GM18508 (cell line): ENCODE measurements around the gene UNK.
"Not testable (repeated sequence)": the region's sequence is repeated elsewhere in the genome, so short reads cannot be mapped to it uniquely, and the experiment has no call there.

Experiments used
- ATAC-seq: cut with Tn5 transposase; IDR thresholded peaks from one replicate; pipeline ENCODE4 v1.9.1; 2021; ENCODE audit warnings: moderate number of reproducible peaks; ENCODE audit not compliant: insufficient read depth, unreplicated experiment

Gene UNK

DNA sequence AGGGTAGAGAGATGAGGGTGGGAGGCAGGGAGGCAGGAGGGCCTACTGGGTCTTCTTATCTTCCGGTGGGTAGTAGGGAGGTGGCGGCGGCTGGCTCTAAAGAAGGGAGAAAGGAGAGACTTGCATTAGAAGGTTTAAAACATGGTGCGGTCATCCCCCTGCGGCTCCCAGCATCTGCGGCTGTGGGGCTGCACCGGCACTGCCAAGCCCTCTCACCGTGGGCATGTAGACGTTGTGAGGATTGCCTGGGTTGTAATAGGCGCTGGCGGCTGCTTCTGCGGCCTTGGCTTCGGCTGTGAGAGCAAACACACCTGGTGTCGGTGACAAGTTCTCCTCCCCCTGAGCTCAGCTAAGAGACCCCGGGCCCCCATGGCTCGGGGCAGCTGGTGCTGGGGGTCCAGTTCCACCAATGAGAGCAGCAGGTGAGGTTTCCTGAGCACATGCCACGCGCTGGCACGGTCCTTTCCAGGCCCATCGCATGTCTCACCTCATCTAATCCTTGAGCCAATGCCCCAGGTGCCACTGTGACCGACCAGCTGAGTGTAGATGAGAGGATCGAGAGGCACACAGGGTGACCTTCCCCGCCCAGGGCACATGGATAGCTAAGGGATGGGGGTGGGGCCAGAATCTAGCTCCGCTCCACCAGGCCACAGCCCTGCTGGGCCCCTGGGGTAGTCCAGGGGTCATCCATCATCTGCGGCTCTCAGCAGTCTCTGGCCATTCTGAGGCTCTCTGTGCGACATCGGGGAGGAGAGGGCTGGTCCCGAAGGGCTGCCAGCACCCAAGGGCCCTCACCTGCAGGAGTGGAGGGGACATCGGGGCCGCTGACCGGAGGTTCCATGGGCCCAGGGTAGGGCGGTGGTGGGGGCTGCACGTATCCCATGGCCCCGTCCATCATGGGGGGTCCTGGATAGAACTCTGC lies 62.3 kb downstream of the UNK start:
- no peak for ATAC-seq

DNA sequence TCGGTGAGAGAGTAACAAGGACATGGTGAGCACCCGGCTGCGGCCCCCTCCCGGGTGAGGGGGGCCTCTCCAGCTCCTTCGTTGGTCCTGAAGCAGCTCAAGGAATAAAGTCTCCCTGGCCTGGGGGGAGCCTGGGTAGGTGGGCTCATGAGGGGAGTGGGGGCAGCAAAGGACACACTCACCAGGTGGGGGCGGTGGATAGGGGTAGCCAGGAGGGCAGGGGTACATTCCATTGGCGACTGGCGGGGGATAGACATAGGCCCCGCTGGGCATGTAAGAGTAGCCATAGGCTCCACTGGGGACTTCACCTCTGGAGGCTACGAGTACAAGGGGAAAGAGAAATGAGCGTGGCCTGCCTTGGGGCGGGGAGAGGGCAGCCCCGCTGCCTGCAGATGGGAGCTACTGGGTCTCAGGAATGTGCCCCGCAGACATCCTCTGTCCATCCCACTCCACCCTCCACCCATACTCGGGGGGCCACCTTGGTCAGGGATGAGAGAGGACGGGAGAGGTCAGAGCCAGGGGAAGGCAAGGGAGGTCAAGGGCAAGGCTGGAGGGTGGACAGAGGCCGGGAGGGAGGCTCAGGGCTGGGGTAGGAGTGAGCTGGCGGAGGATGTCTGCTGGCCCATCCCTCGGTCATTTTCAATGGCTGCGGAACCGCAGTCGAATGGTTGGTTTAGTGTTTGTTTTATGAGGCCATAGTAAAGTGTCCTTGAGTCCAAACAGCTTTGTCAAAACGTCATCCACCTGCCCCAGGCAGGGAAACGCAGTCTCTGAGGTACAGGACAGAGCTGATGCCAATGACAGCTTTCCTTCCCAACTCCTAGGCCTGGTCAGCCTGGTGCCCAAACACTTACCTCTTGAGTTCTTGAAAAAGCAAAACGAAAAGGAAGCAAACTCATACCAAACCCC lies 63.3 kb downstream of the UNK start:
- ATAC-seq: no peak

- ATAC-seq: no peak
Observed at GRCh38 chr17:75848523-75849278, 64.1 kb downstream of the UNK start.

- no peak for ATAC-seq
Observed at GRCh38 chr17:75849279-75849646, 64.7 kb downstream of the UNK start.

DNA sequence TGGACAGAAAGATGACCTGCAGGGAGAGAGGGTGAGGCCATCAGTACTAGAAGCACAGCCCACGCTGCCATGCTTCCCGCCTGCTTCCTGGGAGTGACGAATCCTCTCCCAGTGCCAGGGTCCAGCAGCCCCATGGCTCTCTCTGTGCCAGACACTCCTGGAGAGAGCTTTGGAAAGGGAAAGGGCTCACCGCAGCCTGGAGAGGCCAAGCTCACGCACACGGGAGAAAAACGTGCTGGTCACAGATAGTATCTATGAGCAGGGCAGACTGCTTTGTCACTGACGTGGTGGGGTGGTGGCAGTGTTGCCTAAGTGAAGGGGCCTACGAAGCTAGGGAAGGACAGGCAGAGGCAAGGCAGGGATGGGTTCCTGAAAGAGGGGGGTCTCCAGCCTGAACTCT lies 65.1 kb downstream of the UNK start:
- ATAC-seq: no peak

- ATAC-seq: no peak
Observed at GRCh38 chr17:75850928-75851692, 66.5 kb downstream of the UNK start.

- not testable (repeated sequence) for ATAC-seq
Observed at GRCh38 chr17:75851693-75851991, 67.0 kb downstream of the UNK start.

GRCh38 chr17:75853433-75853832 lies 68.8 kb downstream of the UNK start:
- no peak for ATAC-seq

DNA sequence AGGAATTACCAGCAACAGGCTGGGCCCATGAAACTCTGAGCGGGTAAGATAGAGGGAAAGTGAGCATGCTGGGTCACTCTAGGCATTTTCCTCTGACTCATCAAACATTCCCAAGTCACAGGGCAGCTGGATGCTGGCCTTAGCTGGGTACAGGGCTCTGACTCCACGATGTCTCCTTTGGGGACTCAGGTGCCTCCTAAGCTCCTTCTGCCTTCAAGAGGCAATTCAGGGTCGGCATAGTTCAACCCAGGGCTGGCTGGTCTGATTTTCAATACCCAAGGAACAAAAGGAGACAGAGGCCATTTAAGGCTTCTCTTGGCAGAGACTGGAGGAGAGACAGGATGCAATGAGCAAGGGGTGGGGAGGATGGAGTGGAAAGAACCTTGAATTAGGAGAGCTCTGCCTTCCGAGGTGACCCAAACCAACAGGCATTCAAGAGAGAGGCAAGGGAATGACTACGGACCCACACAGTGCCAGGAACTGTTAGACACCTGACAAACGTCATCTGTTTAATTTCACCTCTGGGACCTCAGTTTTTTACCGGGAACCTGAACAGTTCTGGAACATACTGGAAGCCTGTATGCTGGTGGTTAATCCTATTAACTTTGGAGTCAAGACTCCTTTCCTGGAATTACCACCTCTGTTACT lies 69.6 kb downstream of the UNK start:
- no peak for ATAC-seq

DNA sequence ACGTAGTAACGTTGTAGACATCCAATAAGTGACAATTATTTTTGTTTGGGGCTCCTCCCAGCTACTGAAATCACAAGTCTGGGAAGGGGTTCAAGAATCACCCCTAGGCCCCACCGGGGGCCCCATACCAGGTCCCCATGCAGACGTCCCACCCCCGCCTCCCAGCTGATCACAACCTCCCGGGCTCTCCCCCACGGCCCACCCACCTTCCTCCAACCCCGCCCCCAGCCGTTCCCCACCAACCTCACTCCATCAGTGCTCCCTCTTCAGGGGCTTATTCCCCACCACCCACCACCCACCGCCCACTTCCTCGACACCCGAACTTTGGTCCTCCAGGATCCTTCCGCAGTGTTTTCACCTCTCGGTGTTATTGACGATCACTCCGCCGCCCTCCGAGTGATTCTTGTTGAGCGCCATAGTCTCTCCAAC lies 70.3 kb downstream of the UNK start:
- ATAC-seq: no peak

DNA sequence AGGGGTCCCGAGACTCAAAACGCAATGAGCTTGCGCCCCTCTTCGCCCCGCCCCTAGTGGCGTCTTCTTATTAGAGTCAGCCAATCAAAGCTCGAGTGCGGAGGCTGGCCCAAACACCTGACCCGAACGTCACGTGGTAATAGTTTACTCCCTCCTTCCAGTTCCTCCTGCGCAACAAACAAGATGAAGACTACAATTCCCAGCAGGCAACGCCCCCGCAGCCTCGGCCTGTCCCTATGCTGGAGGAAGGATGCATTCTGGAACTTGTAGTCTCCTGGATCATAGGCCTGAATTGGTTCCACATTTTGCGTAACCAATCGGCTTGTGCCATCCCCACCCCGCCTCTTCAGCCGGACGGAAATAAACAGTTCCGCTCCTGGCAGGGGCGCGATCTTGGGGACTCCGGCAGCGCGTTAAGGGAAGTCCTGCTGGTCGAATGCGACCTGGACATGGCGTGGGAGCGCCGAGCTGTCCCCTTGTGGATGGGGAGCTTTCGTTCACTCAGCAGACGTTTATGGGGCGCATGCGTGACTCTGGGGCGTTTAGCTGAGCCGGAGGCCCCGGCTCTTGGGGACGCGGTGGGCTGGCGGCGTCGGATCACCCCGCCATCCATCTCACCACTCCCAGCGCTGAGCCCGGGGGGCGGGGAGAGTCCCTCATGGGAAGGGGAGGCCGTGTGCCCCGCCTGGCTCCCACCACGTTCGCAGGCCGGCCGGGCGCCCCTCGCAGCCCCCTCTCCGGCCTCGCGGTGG lies 70.9 kb downstream of the UNK start, which contains the start of gene WBP2:
TSS of gene WBP2 (minus strand) at position 26 of the 752 bp plus-strand sequence. CDS start 38 bp downstream, outside the sequence.
- peak; percentile 64 for ATAC-seq

GRCh38 chr17:75856062-75856756 lies 71.6 kb downstream of the UNK start:
- ATAC-seq: peak; percentile 1

DNA sequence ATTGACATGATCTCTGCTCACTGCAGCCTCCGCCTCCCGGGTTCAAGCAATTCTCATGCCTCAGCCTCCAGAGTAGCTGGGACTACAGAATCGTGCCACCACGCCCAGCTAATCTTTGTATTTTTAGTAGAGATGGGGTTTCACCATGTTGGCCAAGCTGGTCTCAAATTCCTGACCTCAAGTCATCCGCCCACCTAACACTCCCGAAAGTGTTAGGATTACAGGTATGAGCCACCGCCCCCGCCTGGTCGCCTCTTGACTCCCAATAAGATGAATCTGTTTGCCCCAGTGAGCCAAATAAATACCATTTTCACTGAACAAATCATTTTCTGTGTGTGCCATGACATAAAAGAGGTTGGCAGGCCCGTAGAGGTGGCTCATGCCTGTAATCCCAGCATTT lies 74.8 kb downstream of the UNK start:
- not testable (repeated sequence) for ATAC-seq

- ATAC-seq: no peak
Observed at GRCh38 chr17:75861927-75862317, 77.3 kb downstream of the UNK start.

- peak; percentile 56 for ATAC-seq
Observed at GRCh38 chr17:75864448-75864871, 79.9 kb downstream of the UNK start.

GRCh38 chr17:75864887-75865286 lies 80.3 kb downstream of the UNK start:
- ATAC-seq: not testable (repeated sequence)

DNA sequence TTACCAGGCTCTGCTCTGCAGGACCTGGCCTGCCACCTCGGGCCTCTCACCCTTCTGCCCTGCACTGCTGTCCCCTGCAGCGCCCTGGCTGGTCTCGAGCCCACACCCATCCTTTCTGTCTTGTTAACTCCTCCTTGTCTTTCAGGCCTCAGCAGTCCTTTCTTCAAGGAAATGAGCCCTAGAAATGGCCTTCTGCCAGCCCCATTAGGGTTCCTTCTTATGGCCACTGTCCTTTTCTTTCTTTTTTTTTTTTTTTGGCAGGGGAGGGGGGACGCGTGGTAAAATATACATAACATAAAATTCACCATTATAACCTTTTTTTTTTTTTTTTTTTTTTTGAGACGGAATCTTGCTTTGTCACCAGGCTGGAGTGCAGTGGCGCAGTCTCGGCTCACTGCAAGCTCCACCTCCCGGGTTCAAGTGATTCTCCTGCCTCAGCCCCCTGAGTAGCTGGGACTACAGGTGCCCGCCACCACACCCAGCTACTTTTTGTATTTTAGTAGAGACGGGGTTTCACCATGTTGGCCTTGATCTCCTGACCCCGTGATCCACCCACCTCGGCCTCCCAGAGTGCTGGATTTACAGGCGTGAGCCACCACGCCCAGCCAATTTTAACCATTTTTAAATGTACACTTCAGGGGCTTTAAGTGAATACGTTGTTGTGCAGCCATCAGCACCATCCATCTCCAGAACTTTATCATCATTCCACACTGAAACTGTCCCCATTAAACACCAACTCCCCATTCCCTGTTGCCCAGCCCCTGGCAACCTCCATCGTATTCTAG lies 81.0 kb downstream of the UNK start:
- not testable (repeated sequence) for ATAC-seq
